Right renal pelvis (tissue), 4 donors: ENCODE results near the gene USE1. TPM values are rescaled to one million over a fixed set of nuclear protein-coding genes. Genes with fewer than 3 reads are reported as not detected.

Experiments
- DNase-seq, 4 donors: peaks; one replicate each; pipeline ENCODE4 v3.0.0-alpha.2; 2013; ENCODE audit warnings: low read depth in 4 of 4, low spot score in 3 of 4, missing footprints in 1 of 4
- polyA plus RNA-seq, 4 donors: library from polyadenylated mRNA; unstranded; fragments of 120-200 nt; gene quantifications; one replicate each; pipeline ENCODE4 v1.2.1, GENCODE V29; 2013; ENCODE audit not compliant: insufficient read length in 4 of 4

USE1 gene
- polyA plus RNA-seq, 4 donors = 26.5 to 30.6 (median 29.7) TPM

DNA sequence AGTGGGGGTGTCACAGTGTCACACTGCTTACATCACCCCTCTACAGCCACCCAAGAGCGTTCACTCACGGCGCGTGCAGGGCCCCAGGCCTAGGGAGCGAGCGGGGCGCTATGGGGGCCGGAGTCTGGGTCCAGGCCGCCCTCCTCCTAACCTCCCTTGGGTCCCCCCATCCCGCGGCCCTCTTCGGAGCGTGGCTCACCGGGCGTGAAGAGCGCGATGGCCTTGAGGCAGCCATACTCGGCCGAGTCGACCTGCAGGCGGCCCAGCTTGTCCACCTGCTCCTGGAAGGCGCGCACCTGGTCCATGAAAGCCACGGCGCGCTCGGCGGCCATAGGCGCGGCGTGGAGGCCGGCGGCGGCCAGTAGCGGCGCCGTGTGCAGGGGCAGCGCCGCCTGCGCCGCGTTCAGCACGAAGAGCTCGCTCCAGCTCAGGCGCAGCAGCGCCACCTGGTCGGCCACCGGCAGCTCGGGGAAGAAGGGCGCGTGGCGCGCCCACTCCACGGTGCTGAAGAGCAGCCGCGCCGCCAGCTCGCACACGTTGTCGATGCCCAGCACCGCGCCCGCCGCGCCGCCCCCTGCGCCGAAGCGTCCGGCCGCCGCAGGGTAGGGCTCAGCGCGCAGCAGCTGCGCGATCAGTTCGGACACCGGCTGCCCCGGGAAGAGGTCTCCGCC is 20.3 kb downstream of the USE1 start:
- no peak for DNase-seq

DNA sequence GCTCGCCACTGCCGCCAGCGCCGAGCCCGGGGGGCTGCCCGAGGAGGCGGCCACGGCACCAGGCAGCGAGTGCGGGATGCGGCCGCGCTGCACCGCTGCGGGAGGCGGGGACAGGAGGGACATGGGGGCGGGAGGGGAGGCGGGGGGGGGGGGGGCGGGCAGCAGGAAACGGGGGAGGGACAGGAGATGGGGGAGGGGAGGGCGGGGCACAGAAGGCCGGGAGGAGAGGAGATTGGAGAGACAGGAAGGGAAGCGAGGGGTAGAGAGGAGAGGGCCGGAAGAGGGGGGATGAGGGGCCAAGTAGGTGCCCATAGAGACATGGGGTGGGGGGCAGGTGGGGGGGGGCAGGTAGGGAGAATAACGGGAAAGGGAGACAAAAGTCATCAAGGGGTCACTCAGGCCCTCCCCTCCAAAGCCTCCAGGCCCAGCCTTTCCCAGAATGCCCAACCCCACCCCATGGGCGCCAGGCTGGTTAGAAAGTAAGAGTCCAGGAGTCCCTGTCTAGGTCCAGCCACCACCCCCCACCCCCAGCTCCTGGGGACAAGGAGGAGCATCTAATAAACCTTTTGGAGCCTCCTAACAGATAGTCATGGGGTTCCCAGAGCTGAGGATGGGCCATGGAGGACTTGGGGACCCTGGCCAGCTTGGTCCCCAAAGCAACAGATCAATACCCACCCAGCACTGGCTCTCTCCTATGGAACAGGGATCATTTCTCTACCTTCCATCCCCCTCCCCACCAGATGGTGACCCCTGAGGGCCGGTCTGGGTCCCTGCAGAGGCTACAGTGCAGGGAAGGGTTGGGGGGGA is 21.0 kb downstream of the USE1 start:
- no peak for DNase-seq

DNA sequence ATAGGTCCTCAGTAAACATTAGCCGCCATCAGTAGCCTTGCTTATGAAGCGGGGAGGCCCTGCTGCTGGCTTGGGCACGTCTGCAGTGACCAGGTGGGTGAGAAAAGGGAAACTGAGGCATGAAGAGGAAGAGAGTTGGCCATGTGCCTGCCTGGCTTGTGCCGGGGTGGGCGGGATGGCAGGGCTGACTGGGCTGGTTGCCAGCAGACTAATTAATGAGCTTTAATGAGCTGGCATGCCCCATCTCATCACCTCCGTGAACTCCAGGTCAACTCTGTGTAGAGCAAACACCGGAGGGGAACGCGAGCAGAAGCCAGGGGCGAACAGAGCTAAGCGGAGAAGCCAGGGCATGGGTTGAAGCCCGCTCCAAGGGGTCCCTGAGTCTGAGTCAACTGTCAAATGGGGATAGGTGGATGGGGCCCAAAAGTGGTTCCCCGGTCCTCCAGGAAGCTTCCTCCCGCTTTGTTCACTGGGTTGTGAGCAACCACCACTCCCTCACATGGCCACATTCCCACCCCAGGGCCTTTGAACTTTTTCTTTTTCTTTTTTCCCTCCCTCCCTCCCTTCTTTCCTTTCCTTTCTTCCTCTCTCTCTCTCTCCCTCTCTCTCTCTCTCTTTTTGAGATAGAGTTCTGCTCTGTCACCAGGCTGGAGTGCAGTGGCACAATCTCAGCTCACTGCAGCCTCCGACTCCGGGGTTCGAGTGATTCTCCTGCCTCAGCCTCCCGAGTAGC is 21.8 kb downstream of the USE1 start:
- DNase-seq = no peak

DNA sequence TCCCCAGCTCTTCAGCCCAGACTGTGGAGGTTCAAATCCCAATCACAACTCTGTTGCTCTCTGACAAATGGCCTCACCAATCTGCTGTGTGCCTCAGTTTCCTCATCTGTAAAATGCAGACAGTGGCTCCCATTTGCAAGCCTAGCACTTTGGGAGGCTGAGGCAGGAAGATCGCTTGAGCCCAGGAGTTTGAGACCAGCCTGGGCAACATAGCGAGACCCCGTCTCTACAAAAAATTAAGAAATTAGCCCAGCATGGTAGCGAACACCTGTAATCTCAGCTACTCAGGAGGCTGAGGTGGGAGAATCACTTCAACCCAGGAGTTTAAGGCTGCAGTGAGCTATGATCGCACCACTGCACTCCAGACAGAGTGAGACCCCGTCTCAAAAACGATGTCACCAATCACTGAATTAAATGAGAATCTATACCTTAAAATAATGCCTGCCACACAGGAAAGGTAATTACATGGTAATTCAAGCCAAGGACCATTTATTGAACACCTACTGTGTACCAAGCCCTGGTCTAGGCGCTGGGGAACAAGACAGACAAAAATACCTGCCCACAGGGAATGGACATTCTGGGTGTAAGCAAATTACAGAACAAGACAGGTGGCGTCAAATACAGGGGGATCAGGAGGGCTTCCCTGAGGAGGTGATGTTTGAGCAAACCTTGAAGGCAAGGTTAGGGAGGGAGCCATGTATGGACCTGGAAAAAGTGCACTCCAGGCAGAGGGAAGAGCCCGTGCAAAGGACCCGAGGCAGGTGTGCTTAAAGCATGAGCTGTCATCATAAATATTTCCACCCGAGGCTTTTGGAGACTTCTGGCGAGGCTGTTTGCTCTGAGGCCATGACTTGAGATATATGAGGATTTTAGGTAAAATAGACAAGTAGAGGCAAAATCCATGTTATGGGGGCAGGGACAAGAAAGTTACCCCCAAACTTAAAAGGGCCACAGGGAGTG is 22.9 kb downstream of the USE1 start:
- DNase-seq = no peak

DNA sequence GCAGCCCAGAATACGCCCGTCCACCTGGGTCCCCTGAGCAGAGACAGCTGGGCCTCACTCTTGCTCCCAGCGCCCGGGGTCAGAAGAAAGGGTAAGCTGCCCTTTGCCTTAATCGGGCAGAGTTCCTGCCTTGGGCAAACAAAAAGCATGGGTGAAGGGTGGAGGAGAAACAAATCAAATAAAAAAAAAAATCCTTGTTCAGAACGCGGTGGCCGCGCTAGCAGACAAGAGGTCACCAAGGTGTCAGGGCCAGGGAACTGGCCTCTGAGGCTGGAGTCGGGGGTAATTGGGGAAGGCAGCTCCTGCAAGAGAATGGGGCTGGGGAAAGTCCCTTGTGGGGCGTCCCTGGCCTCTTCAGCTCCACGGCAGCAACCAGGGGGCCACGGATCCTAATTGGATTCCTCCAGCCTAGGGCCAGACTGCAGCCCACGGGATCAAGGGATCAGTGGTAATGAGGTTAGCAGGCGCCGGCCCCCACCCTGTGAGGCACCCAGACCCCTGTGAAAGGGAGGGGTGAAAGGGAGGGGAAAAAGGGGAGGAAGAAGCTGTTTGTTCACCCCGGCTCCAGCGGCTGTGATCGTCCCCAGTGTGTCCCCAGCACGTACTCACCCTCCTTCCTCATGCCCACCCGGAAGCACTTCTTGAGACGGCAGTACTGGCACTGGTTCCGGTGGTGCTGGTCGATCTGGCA is 25.1 kb downstream of the USE1 start:
- no peak for DNase-seq

DNA sequence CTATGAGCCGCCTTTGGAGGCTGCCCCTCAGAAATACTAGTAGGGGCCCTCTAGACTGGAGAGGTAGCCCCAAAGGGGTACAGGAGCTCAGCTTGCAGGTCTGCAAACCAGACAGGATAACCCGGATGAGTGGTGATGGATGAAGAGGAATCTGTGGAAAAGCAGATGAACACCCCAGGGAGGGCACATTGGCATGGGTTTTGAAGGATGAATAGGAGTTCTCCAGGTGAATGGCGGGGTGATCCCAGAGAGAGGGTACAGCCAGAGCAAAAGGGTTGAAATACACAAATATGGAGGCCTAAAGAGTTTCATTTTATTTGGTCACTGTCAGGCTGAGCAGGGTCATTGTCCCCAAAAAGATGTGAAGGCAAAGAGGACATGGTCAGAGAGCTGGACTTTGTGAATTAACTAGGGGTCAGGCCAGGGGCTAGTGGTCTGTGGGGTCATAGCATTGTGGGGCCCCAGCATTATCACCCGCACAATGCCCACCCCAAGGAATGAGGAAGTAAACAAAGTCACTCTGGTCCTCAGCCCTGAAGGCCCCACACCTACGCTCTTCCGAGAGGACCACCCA is 25.8 kb downstream of the USE1 start:
- no peak for DNase-seq

DNA sequence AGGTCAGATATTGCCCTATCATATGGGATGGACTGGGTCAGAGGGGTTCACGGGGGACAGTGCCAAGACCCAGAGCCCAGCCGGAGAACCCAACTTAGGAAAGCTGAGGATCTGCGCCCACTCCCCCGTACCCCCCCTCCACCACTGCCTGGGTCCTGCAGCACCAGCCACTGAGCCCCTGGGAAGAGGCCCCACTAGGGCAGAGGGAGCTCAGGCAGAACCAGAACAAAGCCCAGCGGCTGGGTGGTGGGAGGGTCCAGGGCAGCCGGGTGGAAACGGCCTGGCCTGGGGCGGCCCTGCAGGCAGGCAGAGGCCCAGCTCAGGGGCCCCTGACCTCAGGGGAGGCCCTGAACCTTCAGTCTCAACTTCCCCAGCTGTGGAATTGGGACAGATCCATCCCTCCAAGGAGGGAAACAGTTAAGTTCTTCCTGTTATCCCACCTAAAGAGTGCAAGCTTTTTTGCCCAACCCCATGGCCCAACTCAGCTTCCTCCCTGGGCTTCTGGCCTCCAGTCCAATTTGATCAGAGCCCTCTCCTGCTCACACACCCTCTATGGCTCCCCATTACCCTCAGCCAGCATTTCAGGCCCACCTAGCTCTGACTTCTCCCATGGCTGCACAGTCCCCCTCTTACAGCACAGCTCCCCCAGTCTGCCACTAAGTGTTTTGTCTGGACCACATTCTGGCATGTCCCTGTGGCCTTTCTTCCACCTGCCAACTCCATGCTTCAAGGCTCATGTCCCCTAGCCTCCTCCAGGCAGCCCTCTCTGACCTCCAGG is 27.5 kb downstream of the USE1 start:
- no peak for DNase-seq

DNA sequence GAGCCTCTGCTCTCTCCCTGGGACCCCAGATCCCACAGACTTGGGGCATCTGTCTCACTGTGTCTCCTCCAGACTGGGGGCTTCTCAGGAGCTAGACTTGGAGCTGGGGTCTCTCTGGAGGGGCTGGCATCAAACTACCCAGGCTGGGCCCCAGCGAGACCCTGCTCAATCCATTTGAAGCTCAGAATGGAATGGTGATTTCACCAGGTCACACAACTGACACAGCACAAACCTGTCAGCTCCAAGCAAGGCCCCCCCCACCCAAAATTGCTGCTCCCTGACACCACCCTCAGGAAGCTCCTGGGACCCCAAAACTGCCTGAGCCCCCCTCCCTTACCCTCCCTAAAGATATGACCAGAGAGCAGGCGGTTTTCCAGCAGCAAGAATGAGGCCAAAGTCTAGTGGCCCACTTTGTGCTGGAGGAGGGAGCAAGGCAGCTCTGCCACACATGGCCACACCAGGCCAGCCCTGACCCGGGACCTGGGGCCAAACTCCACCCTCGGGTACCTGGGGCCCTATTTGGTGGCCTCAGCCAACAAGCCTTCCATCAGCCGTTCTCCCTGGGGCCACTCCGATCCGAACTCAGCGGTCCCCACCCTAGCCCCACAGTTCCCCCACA is 28.2 kb downstream of the USE1 start:
- DNase-seq = no peak

DNA sequence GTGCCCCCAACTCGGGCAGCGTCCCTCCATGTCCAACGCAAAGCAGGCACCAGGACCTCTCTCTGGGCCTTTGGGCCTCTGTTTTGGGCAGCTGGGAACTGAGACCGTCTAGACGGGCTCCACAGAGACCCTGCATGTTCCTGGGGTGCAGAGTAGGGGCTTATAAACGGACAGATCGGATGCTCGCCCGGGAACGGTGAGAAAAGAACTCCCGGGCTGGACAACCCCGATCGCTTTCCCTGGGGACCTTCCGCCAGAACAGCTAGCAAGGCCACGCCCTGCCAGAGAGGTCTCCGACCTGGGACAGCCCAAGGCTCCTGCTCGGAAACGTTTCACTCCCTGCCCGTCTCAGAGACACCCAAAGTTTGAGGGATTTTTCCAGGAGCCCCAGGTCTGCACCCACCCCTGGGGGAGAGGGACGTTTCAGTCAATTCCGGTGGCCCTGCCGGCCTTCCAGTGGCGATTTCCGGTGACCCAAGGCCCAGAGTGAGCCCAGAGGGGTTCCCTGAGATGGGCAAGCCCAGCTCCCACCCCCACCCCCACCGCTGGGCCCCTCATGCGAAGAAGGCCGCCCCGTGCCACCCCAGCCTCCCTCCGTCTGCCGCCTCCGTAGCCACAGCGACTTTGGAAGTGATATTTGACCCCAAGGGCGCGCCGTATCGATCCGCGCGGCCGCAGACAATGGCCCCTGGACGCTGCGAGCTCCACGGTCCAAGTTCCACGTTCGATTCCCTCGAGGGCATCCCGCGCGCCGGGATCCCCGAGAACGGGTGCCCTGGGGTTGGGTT is 28.9 kb downstream of the USE1 start:
- no peak for DNase-seq

DNA sequence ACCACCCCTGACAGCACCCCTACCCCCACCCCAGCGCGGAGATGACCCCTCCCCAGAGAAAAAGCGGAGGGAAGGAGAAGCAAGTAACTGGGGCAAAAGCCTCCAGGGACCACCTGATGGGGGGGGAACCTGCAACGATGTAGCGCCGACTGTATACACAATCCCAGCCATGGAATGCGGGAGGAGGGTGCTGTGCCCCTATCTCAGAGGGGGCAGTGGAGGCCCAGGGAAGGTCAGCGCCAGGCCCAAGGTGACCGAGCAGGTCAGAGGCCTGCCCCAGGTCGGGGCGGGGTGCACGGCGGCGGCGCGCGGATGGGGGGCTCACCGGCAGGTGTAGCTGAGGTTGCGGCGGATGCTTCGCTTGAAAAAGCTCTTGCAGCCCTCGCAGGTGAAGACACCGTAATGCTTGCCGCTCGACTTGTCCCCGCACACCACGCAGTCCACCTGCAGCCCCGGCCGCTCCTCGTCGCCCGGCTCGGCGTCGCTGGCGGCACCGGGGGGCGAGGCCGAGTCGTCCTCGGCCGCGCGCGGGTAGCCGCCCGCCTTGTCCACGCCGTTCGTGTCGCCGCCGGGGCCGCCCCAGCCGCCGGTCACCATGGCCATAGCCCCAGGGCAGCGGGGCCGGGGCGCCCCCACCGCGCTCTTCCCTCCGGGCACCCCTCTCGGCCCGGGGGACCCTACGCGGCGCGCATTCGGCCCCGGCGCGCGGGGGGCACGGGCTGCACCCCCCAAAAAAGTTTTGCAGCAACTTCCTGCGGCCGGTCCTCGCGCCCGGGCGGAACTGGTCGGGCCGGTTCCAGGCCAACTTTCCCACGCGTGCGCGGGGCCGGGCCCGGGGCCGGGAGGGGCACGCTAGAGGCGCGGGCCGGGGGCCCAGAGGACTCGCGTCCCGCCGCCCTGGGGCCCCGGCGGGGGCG is 29.7 kb downstream of the USE1 start:
- DNase-seq = no peak

DNA sequence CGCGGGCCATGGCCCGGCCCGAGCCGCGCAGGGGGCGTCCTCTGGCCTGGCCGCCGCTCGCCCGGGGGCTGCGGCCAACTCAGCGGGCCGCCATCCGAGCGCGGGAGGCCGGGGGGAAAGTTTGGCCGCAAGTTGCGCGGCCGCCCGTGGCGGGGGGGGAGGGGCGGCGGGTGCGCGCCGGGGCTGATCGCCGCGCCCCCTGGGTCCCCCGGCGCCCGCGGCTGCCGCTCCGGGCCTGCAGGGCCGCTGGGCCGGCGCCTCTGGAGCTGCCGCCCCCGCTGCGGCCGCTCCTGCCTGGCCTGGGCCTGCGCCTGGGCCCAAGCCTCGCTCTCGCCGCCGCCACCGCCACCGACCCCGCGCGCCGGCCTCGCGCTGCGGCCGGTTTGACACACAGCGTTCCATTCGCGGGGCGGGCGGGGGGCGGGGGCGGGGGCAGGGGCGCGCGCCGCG is 30.4 kb downstream of the USE1 start, which contains the start of gene NR2F6:
TSS of gene NR2F6 (minus strand) at position 385 of the 450 bp plus-strand sequence. CDS start 699 bp downstream, outside the sequence.
- no peak for DNase-seq

DNA sequence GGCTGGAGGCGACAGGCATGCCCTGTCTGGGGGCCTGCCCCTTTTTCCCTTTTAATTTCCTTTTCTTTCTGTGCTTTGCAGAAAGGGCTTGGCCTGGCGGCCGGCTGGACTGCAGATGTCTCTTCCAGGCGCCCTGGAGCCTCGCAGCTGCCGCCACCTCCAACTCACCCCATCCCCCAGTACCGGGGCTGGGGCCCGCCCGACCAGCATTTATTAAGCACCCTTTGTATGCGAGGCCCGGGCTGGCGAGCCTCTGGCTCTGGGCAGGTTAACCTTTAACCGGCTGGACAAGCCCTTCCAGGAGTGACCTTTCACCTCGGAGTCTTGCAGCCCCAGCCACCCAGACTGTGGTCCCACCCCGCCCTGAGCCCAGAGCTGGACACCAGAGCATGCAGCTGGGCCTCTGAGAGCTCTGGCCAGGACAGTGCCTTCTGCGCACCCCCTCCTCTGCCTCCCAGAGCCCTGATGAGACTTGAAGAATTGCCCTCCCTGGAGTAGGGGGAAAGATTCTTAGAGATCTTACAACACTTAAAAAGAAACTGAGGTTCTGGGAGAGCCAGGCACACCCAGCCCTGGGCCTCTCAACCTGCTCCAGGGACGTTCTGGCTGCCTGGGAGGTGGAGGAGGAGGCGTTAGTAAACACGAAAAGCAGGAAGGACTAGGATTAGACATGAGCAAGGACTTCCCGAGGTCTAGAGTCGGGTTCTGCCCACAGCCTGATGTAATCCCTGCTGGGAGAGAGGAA is 31.7 kb downstream of the USE1 start:
- no peak for DNase-seq

DNA sequence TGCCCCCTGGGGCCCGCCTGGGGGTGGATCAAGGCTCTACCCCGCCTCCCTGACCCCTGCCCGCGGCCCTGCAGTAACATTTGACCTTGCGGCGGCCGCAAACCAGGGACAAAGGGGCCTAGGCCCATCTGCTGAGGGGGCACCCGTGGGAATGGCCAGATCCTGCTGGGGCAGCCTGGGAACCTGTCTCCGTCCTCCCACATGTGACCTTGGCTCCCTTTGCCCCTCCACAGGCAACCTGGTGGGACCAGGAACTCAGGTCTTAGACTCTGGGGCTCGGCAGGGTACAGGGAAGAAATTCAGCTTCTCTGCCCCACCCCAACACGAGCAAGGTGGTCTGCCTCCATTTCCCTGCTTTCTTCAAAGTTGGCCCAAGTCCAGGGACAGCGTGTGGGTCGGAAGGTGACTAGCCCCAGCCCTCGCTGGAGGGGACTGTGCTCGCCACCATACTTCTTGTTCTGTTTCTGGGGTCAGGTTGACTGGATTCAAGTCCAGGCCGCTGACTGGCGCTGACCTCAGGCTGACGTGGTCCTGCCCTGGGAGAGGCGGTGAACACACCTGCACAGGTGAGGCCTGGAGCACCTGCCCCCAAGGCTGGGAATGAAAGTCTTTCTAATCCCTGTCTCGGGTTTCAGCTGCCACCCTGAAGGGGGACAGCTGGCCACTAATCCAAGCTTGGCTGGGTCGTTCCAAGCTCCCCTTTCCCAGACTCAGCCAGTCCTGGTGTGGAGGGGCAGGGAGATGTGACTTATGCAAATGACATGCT is 33.0 kb downstream of the USE1 start:
- DNase-seq = no peak

DNA sequence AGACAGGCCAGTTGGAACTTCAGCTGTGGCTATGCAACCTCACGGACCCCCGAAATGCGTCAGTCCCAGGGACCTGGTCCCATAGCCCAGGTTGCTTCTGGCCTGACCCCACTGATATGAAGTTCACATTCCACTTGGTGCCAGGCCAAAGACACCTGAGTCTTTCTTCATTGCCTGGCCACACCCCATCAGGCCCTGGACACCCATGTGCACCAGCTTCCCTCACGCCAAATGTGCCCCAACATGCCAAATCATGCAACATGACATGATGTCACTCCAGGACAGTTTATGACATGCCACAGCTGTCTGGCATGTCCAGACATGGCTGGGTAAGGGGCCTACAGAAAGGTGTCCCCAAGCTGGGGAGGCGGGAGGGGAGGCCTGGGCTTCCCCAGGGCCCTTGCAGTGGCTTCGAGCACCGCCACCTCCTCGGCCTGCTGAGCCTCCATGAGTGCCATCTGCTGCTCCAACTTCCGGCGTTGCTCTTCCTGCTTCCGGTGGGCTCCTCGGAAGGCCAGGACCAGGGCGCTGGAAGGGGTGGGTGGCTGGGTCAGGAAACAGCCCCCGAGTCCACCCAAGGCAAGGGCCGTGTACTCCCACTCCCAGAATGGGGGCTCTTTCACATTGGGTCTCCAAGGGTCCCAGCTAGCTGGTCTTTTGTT is 34.9 kb downstream of the USE1 start:
- DNase-seq = no peak
